Lung (tissue), 12 donors: Measurements from ENCODE around the gene ADD2. TPM values are rescaled to one million over a fixed set of nuclear protein-coding genes. Genes with fewer than 3 reads are reported as not detected.

Experiments used
- ATAC-seq: fragments of 200-7000 bp; cut with Tn5 transposase; one replicate; pipeline ENCODE4 v1.9.1; 2020; ENCODE audit warnings: moderate number of reproducible peaks; ENCODE audit not compliant: insufficient read depth, low FRiP score
- DNase-seq, 3 donors: peaks; one replicate each; pipeline ENCODE4 v3.0.0-alpha.2; 2013 to 2017
- H3K27ac ChIP-seq, 2 donors: one replicate each; pipeline ENCODE4 v1.5.1; 2013; ENCODE audit warnings: mild to moderate bottlenecking in 2 of 2, moderate library complexity in 2 of 2, control low read depth in 1 of 2, inconsistent platforms in 1 of 2, low read depth in 1 of 2, low read length in 1 of 2
- H3K27me3 ChIP-seq, 3 donors: one replicate each; pipeline ENCODE4 v1.5.1; 2013; ENCODE audit warnings: low read length in 2 of 3; ENCODE audit not compliant: control insufficient read depth in 3 of 3, insufficient read depth in 3 of 3
- H3K36me3 ChIP-seq, 4 donors: one replicate each; pipeline ENCODE4 v1.5.1; 2013; ENCODE audit warnings: low read length in 4 of 4, mild to moderate bottlenecking in 1 of 4, moderate library complexity in 1 of 4; ENCODE audit not compliant: control insufficient read depth in 4 of 4, insufficient read depth in 4 of 4
- H3K4me1 ChIP-seq, 5 donors: one replicate each; pipeline ENCODE4 v1.5.1; 2013; ENCODE audit warnings: low read length in 5 of 5, mild to moderate bottlenecking in 2 of 5, moderate library complexity in 1 of 5; ENCODE audit not compliant: control insufficient read depth in 5 of 5, insufficient read depth in 5 of 5
- H3K4me3 ChIP-seq: one replicate; pipeline ENCODE4 v1.5.1; 2013; ENCODE audit warnings: mild to moderate bottlenecking, control low read depth, moderate library complexity
- H3K9ac ChIP-seq, 2 donors: one replicate each; pipeline ENCODE4 v1.5.1; 2013; ENCODE audit warnings: low read length in 2 of 2, control low read depth in 1 of 2; ENCODE audit not compliant: insufficient read depth in 1 of 2
- H3K9me3 ChIP-seq, 4 donors: one replicate each; pipeline ENCODE4 v1.5.1; 2013; ENCODE audit warnings: low read length in 3 of 4, mild to moderate bottlenecking in 1 of 4, moderate library complexity in 1 of 4; ENCODE audit not compliant: control insufficient read depth in 4 of 4, insufficient read depth in 3 of 4
- CTCF ChIP-seq: IDR thresholded peaks from 2 replicates; pipeline ENCODE4 v1.5.1; 2012; ENCODE audit warnings: mild to moderate bottlenecking; ENCODE audit errors: control extremely low read depth, extremely low read depth
- WGBS, 2 donors: extraction: QIAGEN DNeasy Blood & Tissue Kit; methylation state at CpG; one replicate each; pipeline ENCODE4 v1.1.7; 2013; 5-methylcytosine and 5-hydroxymethylcytosine counted together
- polyA plus RNA-seq, 2 donors: library from polyadenylated mRNA; stranded (reverse); fragments of 200-250 nt; gene quantifications; one replicate each; pipeline ENCODE4 v1.2.1, GENCODE V29; 2013
- total RNA-seq, 2 donors: library from RNA; depleted of rRNA in 1 of 2; stranded (reverse); fragments of >200 nt in 1 of 2; gene quantifications; one replicate each; pipeline ENCODE4 v1.2.1, GENCODE V29; 2014 to 2021
- donor health status: control.
- donor health status: control.
- donor health status: Bipolar disorder and iron deficiency.
- donor health status: healthy.
- donor health status: DM: yes; HTN: yes; CAD: no.

Gene ADD2
- total and polyA plus RNA-seq, 4 donors, result 0.35 to 5.9 (median 1.8) TPM

DNA sequence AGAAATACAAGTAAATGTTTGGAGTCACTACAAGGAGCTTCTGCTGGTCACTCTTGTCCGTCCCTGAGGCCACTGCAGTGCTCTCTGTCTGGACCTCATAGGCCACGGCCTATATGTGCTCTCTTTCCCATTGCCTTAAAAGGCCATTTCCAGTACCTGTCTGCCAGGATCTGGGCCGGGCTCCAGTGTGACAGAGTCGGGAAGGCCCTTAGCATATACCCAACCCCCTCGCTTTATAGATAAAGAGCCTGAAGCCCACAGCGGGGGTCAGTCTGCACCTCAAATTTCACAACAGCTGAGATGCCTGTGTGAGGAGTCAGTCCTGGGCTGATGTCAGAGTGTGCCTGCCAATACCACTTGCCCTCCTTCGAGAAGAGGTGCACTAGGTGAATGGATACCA, 39.9 kb downstream of the ADD2 start:
- TF ChIP-seq CTCF, result no peak
- Histone ChIP-seq H3K27me3 (no peaks in the 10 kb centered on the region), H3K4me1 (no peaks in the 10 kb centered on the region), H3K9me3 (peaks cover 0 to 6% (median 0%) of the 10 kb centered on the region in 4 donors), H3K36me3 (no peaks in the 10 kb centered on the region), H3K9ac (no peak overlapping the region), H3K27ac (no peak overlapping the region), H3K4me3 (no peak overlapping the region)
- ATAC-seq, result peak; percentile 10
- DNase-seq, result no peak
- 75 to 77% methylated on average over 7 of the region's 7 CpGs for WGBS, 2 donors

GRCh38 chr2:70726947-70727725, 40.9 kb downstream of the ADD2 start:
- peaks cover 0 to 6% (median 0%) of the 10 kb centered on the region in 4 donors for H3K9me3 ChIP-seq
- DNase-seq (no peak), ATAC-seq (no peak)
- no peaks in the 10 kb centered on the region for H3K4me1 ChIP-seq
- no peaks in the 10 kb centered on the region for H3K36me3 ChIP-seq
- H3K9ac ChIP-seq, result no peak overlapping the region
- TF ChIP-seq CTCF, result no peak
- no peak overlapping the region for H3K27ac ChIP-seq
- WGBS, 2 donors, result 81 to 86% methylated on average over 11 of the region's 11 CpGs
- no peaks in the 10 kb centered on the region for H3K27me3 ChIP-seq
- H3K4me3 ChIP-seq, result no peak overlapping the region

DNA sequence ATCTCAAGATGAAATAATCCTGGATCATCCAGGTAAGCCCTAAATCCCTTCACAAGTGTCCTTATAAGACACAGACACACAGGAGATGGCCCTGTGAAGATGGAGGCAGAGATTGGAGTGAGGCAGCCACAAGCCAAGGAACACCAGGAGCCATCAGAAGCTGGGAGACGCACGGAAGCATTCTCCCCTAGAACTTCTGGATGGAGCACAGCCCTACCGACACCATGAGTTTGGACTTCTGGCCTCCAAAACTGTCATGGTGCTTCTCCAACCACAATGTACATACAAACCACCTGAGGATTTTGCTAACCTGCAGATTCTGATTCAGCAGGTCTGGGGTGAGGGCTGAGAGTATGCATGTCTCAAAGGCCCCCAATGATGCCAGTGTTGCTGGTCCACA, 42.5 kb downstream of the ADD2 start:
- ATAC-seq (no peak), DNase-seq (no peak)
- H3K9ac ChIP-seq, result no peak overlapping the region
- H3K27me3 ChIP-seq, result no peaks in the 10 kb centered on the region
- no peaks in the 10 kb centered on the region for H3K4me1 ChIP-seq
- no peak overlapping the region for H3K4me3 ChIP-seq
- H3K9me3 ChIP-seq, result peaks cover 0 to 3% (median 0%) of the 10 kb centered on the region in 4 donors
- no peak overlapping the region for H3K27ac ChIP-seq
- no peaks in the 10 kb centered on the region for H3K36me3 ChIP-seq
- TF ChIP-seq CTCF, result no peak
- 97 to 99% methylated on average over 3 of the region's 3 CpGs for WGBS, 2 donors

DNA sequence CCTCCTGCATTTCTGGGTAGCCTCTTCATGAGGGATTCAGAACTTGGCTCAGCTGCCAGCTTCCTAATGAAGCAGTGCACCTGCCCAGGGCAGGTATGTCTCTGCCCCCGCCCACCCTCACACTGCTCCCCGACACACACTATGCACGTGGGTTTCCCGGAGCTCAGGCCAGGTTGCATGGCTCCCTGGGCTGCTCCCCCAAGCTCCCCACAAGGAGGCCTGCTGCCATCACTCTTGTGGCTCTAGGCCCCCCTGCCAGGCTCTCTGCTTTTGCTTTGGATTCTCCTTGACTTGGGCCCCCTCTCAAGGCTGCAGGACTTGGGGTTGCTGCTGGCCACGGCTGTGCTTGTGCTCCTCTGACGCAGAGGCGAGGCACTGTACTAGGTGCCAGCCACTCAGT, 43.6 kb downstream of the ADD2 start:
- 86 to 91% methylated on average over 7 of the region's 7 CpGs for WGBS, 2 donors
- Histone ChIP-seq H3K4me3 (no peak overlapping the region), H3K9me3 (peaks cover 0 to 3% (median 0%) of the 10 kb centered on the region in 4 donors), H3K27ac (no peak overlapping the region), H3K9ac (no peak overlapping the region), H3K4me1 (no peaks in the 10 kb centered on the region), H3K36me3 (no peaks in the 10 kb centered on the region), H3K27me3 (no peaks in the 10 kb centered on the region)
- DNase-seq (no peak), ATAC-seq (no peak)
- TF ChIP-seq CTCF, result no peak
